Globus pallidus (tissue), 1 donor: ENCODE results near the gene PSAPL1.

Experiments used
- DNase-seq: peaks from one replicate; pipeline ENCODE4 v3.0.0-alpha.2; 2015; ENCODE audit warnings: low spot score

The PSAPL1 gene

GRCh38 chr4:7418131-7418943 lies 16.4 kb downstream of the PSAPL1 start:
- no peak for DNase-seq

- no peak for DNase-seq
Observed at GRCh38 chr4:7417639-7418038, 17.1 kb downstream of the PSAPL1 start.

- DNase-seq, result no peak
Observed at GRCh38 chr4:7416745-7417432, 17.8 kb downstream of the PSAPL1 start.

- DNase-seq, result no peak
Observed at GRCh38 chr4:7415927-7416686, 18.6 kb downstream of the PSAPL1 start.

- DNase-seq, result no peak
Observed at GRCh38 chr4:7414736-7415510, 19.8 kb downstream of the PSAPL1 start.

- no peak for DNase-seq
Observed at GRCh38 chr4:7414046-7414445, 20.7 kb downstream of the PSAPL1 start.

- DNase-seq, result no peak
Observed at GRCh38 chr4:7412554-7412912, 22.2 kb downstream of the PSAPL1 start.

- DNase-seq, result no peak
Observed at GRCh38 chr4:7411896-7412553, 22.7 kb downstream of the PSAPL1 start.

- DNase-seq, result no peak
Observed at GRCh38 chr4:7411491-7411890, 23.2 kb downstream of the PSAPL1 start.

GRCh38 chr4:7410446-7410845 lies 24.3 kb downstream of the PSAPL1 start:
- DNase-seq, result no peak

GRCh38 chr4:7408166-7408565 lies 26.6 kb downstream of the PSAPL1 start:
- DNase-seq, result no peak

GRCh38 chr4:7403001-7403400 lies 31.7 kb downstream of the PSAPL1 start:
- no peak for DNase-seq

GRCh38 chr4:7402526-7402925 lies 32.2 kb downstream of the PSAPL1 start:
- DNase-seq, result no peak

GRCh38 chr4:7400671-7401298 lies 33.9 kb downstream of the PSAPL1 start:
- DNase-seq, result no peak

- DNase-seq, result no peak
Observed at GRCh38 chr4:7399440-7400234, 35.1 kb downstream of the PSAPL1 start.

- DNase-seq, result no peak
Observed at GRCh38 chr4:7398788-7399439, 35.8 kb downstream of the PSAPL1 start.

GRCh38 chr4:7398104-7398423 lies 36.7 kb downstream of the PSAPL1 start:
- DNase-seq, result no peak

- DNase-seq, result no peak
Observed at GRCh38 chr4:7397206-7398103, 37.3 kb downstream of the PSAPL1 start.
